GM21447 (cell line): ENCODE results near the gene SVOP.
A peak's percentile ranks its signal among the peaks of the same experiment; 100 is the strongest.
"Not testable (repeated sequence)": the region's sequence is repeated elsewhere in the genome, so short reads cannot be mapped to it uniquely, and the experiment has no call there.

ENCODE experiments used
- ATAC-seq: cut with Tn5 transposase; IDR thresholded peaks from one replicate; pipeline ENCODE4 v1.9.1; 2021; ENCODE audit not compliant: unreplicated experiment

SVOP gene, protein sequence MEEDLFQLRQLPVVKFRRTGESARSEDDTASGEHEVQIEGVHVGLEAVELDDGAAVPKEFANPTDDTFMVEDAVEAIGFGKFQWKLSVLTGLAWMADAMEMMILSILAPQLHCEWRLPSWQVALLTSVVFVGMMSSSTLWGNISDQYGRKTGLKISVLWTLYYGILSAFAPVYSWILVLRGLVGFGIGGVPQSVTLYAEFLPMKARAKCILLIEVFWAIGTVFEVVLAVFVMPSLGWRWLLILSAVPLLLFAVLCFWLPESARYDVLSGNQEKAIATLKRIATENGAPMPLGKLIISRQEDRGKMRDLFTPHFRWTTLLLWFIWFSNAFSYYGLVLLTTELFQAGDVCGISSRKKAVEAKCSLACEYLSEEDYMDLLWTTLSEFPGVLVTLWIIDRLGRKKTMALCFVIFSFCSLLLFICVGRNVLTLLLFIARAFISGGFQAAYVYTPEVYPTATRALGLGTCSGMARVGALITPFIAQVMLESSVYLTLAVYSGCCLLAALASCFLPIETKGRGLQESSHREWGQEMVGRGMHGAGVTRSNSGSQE

DNA sequence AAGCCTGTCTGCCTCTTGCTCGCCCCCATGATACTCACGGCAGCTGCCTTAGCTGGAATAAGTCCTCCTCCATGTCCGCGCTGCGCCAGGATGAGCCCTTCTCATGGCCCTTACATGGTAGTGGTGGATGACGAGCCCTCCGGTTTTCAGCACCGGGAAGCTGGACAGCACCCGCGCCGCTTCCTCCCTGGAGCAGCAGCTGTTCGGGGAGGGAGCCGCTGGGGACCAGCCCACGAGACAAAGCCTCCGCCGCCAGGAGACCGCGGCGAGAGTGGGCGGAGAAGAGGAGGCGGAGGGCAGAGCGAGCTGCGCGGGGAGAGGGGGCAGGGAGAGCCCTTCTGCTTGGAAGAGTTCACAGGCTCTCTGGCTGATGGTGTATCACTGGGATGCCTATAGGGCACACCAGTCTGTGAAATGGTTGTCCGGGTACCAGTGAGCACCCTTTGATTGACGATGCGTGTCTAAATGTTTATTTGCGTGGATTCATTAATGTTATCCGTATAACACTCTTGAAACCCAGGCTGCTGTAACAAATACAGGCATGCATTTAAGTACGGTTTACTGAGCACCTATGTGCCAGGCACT lies at the start of gene SVOP:
Gene SVOP (minus strand): TSS at position 273 of the 585 bp plus-strand sequence. CDS start 200 bp downstream, at position 73.
- ATAC-seq, result no peak

DNA sequence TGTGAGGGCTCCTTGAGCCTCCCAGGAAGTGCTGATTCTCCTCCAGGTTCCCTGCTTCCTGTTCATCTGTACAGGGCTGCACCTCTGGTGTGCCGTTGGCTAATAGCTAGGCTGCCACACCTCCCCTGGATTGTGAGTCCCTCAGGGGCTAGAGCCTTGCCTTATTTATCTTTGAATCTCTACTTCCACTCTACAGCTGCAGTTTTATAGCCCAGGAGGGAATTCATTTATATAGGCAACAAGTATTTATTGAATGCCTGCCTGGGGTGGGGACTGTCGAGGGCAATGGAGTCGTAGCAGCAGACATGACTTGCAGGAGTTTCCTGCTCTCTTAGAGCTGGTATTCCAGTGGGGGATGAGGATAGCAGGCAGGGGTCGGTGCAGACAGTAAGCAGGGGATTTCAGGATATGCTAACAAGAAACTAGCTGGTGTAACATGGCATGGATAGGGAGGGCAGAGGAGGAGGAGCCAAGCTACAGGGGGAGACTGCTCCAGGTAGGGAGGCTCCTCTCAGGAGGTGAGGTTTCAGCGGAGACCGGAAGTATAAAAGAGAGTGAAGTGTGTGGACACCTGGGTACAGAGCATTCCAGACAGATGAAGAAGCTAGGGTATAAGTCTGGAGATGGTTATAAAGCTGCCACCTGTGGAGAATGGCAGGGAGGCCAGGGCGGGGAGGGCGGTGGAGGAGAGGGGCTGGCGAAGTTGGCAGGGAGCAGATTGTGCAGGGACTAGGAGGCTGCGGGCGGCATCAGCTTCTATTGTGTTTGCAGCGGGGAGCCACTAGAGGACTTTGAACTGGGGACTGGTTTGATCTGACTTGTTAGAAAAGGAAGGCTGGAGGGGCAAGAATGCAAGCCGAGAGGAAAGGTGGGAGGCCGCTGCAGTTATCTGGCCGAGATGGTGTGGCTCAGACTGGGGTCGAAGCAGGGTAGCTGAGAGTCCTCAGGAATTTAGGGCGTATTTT lies 48.7 kb upstream of the SVOP start:
- ATAC-seq, result no peak

GRCh38 chr12:109065853-109066193 lies 45.0 kb upstream of the SVOP start:
- ATAC-seq, result no peak

GRCh38 chr12:109065154-109065852 lies 44.4 kb upstream of the SVOP start:
- no peak for ATAC-seq

DNA sequence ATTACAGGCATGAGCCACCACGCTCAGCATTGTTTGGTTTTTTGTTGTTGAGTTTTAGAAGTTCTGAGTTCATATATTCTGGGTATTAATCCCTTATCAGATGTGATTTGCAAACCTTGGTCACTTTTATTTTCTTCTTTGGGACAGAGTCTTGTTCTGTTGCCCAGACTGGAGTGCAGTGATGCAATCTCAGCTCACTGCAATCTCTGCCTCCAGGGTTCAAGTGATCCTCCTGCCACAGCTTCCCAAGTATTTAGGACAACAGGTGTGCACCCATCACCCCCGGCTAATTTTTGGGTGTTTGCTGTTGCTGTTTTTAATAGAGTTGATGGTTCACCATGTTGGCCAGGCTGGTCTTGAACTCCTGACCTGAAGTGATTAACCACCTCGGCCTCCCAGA lies 43.3 kb upstream of the SVOP start:
- ATAC-seq, result no peak

GRCh38 chr12:109058773-109059172 lies 37.9 kb upstream of the SVOP start:
- no peak for ATAC-seq

- no peak for ATAC-seq
Measured at GRCh38 chr12:109057376-109057775, 36.5 kb upstream of the SVOP start.

- no peak for ATAC-seq
Measured at GRCh38 chr12:109056891-109057290, 36.0 kb upstream of the SVOP start.

- no peak for ATAC-seq
Measured at GRCh38 chr12:109054520-109054919, 33.7 kb upstream of the SVOP start.

DNA sequence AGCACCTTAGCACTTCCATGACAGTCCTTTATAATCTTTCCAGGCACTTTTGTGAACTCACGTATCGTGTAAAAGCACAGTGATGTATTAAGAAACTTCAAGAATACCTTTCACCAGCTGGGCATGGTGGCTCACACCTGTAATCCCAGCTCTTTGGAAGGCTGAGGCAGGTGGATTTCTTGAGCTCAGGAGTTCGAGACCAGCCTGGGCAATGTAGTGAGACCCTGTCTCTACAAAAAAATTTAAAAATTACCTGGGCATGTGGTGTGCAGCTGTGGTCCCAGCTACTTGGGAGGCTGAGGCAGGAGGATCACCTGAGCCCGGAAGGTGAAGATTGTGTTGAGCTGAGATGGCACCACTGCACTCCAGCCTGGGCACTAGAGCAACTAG lies 33.3 kb upstream of the SVOP start:
- not testable (repeated sequence) for ATAC-seq

- peak; percentile 44 for ATAC-seq
Measured at GRCh38 chr12:109053382-109054123, 32.7 kb upstream of the SVOP start.

- ATAC-seq, result peak; percentile 63
Measured at GRCh38 chr12:109052414-109053323, 31.8 kb upstream of the SVOP start, which contains the start of gene USP30. TSS of gene USP30 (plus strand) at chr12:109052576. CDS start at chr12:109052679, 103 bp downstream.

DNA sequence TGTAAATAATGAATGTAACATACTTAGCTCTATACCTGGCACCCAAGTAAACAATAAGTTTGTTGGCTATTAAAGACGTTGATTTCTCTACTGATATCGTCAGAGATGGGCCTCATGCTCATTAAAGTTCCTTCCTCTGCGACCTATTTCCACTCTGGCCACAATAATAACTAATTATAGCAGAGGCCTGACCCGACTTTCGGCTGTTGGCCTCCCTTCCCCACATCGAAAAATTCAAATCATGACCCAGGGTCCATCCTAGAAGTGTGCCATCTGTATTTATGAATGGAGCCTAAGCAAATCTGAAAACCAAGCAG lies 31.2 kb upstream of the SVOP start:
- no peak for ATAC-seq

- ATAC-seq, result not testable (repeated sequence)
Measured at GRCh38 chr12:109049794-109050193, 28.9 kb upstream of the SVOP start.

DNA sequence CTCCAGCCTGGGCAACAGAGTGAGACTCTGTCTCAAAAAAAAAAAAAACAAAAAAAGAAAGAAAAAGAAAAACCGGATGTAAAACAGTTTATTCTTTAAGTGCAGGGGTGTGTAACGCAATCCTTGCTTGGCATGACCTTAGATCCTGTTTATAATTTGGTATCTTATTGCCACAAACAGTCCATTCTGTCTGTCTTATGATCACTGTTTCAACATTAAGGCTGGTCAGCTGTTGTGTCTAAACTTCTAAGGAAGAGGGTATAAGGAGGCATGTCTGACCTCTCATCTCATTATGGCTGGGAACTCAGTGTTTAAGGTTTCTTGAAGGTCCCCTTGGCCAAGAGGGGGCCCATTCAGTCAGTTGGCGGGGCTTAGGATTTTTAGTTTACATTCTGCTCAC lies 27.8 kb upstream of the SVOP start:
- ATAC-seq, result not testable (repeated sequence)

DNA sequence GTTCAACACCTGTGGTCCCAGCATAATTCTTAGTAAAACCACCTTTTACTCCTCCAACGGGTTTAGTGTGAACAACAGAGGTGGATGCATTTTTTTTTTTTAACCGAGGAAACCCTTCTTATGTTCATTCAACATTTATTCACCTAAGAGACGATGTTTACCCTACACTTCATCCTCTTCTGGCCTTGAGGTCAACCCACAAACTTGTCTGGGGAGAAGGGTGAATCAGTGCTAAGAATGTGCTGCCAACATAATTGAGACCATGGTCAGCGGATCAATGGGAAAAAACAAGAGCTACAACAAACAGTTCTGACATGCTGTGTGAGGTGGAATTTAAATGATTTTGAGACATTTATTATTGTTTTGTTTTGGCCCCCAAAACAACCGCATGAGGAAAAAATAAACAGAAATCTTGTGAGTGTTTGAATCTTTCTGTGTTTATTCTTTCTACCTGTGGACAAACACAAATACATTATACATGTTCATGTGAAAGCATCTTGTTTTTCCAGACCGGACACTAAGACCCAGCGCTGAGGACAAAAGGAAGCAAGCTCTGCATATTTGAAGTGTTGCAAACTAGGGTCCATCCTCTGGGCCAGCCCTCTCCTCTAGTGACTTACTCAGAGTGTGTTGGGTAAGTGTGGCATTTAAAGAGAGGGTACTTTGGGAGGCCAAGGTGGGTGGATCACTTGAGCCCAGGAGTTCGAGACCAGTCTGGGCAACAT lies 26.4 kb upstream of the SVOP start:
- ATAC-seq, result no peak

DNA sequence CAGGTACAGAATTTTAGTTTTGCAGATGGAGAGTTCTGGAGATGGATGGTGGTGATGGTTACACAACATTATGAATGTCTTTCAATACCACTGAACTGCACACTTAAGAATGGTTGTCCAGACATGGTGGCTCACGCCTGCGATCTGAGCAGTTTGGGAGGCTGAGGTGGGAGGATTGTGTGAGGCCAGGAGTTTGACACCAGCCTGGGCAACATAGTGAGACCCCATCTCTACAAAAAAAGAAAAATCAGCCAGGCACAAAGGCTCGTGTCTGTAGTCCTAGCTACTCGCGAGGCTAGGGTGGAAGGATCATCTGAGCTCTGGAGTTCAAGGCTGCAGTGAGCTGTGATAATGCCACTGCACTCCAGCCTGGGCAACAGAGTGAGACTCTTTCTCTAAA lies 23.4 kb upstream of the SVOP start:
- ATAC-seq, result no peak

- no peak for ATAC-seq
Measured at GRCh38 chr12:109036975-109037374, 16.1 kb upstream of the SVOP start.
